ENCODE results near the gene ITGA4. TPM values are rescaled to one million over a fixed set of nuclear protein-coding genes. Genes with fewer than 3 reads are reported as not detected.

Gene ITGA4
- total RNA-seq, 1 donor = 138 TPM

DNA sequence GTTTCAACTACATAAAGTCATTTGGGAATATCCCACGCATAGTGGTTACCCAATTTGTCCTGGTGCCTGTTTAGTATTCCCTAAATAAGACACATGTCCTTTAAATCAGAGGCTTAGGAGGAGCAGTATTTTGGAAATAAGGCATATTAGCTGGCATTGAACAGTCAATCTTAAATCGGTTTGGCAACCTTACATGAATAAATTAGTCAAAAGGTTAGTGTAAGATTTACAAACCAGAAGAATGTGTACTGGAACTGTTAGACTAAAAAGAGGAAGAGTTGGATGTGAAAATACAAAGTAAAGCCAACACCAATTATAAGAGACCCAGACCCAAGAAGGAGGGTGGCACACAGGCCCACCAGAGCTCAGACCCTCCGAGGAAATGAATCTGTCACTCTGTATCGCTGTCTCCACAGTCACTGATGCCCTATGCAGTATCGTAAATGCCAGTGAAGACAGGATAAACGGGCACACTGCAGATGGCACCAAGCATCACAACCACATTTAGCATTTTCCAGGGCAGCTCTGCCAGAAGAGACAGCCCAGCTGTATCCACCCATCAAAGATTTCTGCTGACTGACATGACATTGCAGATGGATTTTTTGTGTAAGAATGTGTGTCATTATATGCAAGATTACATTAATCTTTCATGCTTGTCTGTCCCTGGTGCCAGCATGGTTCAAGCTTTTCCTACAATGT lies 109.3 kb downstream of the ITGA4 start:
- Histone ChIP-seq H3K27me3 (ENCODE audit: insufficient read depth, low read length) (no peaks in the 10 kb centered on the region), H3K4me1 (ENCODE audit: insufficient read depth, low read length) (no peaks in the 10 kb centered on the region), H3K9me3 (ENCODE audit: low read depth, low read length) (no peaks in the 10 kb centered on the region), H3K4me3 (ENCODE audit: low read length) (no peak overlapping the region)

DNA sequence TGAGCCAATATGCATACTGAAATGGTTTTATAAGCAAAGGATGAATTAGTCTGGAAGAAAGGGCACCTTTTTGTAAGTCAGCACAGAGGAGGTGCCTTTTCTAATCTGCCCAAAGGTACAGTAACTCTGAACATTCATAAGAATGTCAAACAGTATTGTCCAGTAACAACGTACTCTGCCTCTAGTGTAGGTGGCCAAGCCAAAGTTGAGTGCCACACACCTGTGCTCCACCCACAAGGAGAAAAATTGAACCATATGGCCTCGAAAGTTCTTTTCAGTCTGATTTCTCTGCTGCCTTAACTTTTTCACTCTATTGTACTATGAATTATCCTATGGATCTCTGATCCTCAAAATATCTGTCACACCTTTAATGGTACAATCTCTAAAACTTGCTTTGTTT lies 112.9 kb downstream of the ITGA4 start:
- H3K9me3 ChIP-seq (ENCODE audit: low read depth, low read length) = no peaks in the 10 kb centered on the region
- no peak overlapping the region for H3K4me3 ChIP-seq (ENCODE audit: low read length)
- H3K27me3 ChIP-seq (ENCODE audit: insufficient read depth, low read length) = peaks cover 4% of the 10 kb centered on the region
- H3K4me1 ChIP-seq (ENCODE audit: insufficient read depth, low read length) = peaks cover 3% of the 10 kb centered on the region

DNA sequence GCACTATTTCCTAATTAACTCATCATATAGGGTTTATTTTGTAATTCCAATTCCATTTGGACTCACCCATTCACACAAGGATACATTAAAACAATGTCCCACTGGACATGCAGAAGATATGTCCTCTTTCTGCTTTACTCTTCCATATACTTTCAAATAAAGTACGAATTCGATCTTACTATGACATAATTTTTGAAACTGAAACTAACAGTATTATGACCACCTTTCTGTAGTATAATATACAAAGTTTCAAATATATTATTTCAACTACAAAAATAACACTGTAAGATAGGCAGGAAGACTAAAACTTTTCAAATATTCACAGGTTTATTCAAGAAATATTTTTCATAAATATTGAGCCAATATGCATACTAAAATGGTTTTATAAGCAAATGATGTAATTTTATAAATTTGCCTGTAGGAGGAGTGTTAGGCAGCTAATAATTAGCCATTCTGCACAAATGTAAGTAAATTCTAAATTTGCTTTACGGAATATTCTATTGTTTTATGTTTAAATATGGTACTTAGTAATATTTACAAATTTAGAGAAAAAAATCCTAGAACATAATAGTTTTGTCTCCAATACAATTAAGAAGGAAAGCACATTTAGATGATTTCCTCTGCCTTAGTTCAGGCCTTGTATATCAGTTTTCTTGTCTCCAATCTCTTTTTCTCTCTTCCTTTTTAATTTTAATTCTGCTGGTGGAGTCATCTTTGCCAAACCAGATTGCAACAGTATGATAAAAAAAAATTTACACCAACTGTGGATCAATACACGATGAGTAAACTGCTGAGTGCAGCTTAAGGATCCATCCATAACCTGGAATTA lies 113.9 kb downstream of the ITGA4 start:
- peaks cover 4% of the 10 kb centered on the region for H3K27me3 ChIP-seq (ENCODE audit: insufficient read depth, low read length)
- H3K9me3 ChIP-seq (ENCODE audit: low read depth, low read length) = no peaks in the 10 kb centered on the region
- H3K4me1 ChIP-seq (ENCODE audit: insufficient read depth, low read length) = peaks cover 9% of the 10 kb centered on the region
- H3K4me3 ChIP-seq (ENCODE audit: low read length) = no peak overlapping the region

DNA sequence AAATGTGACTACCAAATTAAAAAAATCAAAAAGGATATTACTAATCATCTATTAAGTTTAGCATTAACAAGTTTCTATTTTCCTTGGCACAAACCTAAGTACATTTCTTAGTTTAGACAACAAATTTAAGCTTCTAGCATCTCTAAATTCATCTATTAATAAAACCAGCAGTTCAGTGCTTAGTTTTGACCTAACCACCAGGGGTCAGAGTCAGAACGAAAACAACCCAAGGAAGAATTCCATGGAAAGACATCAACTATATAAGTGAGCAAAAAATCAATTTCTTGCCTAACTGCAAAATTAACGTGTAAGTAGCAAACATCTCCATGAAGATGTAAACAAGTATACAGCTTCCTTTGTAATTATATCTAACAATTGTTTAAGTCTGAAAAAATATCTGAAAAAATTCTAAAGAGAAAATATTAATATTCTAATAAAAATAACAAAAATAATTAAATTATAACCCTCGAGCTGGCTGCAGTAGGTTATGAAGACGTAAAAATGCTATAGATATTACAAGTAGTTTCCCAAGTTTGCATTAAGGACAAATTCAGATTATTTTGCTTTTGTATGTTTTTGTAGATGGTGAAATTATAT lies 116.1 kb downstream of the ITGA4 start:
- no peak overlapping the region for H3K4me3 ChIP-seq (ENCODE audit: low read length)
- no peaks in the 10 kb centered on the region for H3K9me3 ChIP-seq (ENCODE audit: low read depth, low read length)
- H3K27me3 ChIP-seq (ENCODE audit: insufficient read depth, low read length) = peaks cover 4% of the 10 kb centered on the region
- peaks cover 9% of the 10 kb centered on the region for H3K4me1 ChIP-seq (ENCODE audit: insufficient read depth, low read length)

DNA sequence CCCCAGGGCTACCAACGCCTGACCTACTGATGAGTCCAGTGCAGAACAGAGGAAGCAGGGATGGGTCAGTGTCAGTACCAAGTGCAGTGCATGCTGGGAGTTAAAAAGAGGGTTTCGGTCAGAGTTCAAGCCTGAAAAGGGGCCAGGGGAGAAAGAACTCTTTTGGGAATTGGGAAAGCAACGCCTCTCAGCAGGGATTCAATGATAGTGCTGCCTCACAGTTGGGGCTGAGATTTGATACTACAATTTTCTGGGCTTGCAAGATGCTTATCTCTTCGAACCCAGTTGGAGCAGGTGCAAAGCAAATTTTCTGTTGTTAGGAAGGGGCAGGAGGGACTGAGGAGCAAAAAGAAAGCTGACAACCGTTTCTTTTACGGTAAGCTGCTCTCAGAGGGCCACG lies 117.1 kb downstream of the ITGA4 start:
- Histone ChIP-seq H3K4me1 (ENCODE audit: insufficient read depth, low read length) (peaks cover 9% of the 10 kb centered on the region), H3K4me3 (ENCODE audit: low read length) (no peak overlapping the region), H3K9me3 (ENCODE audit: low read depth, low read length) (no peaks in the 10 kb centered on the region), H3K27me3 (ENCODE audit: insufficient read depth, low read length) (peaks cover 4% of the 10 kb centered on the region)

DNA sequence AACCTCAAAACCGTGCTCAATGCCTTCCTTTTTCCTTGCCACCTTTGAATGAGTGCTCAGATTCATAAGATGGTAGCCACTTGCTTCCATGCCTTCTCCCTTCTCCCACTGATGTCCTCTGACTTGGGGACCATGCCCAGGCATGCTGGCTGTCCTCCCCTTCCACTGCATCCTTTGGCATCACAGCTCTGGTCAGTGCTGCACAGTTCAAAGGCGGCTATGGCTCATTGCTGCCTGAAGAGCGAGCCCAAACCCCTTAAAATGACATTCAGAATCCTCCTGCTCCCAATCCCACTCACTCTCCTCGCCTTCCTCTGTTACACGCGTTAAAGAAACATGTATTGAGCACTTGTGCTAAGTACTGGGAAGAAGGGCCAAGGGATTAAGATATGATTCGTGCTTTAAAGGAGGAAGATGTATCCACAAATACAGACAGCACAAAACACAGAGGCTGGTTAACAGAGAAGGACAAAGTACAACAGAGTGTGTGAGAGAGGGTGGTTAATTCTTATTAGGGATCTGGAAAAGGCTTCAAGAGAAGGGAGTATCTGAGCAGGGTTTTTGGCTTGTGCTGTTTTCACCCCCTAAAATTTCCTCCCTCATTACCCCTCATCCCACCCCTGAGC lies 118.0 kb downstream of the ITGA4 start:
- Histone ChIP-seq H3K27me3 (ENCODE audit: insufficient read depth, low read length) (peaks cover 4% of the 10 kb centered on the region), H3K4me1 (ENCODE audit: insufficient read depth, low read length) (peaks cover 9% of the 10 kb centered on the region), H3K9me3 (ENCODE audit: low read depth, low read length) (no peaks in the 10 kb centered on the region), H3K4me3 (ENCODE audit: low read length) (no peak overlapping the region)

DNA sequence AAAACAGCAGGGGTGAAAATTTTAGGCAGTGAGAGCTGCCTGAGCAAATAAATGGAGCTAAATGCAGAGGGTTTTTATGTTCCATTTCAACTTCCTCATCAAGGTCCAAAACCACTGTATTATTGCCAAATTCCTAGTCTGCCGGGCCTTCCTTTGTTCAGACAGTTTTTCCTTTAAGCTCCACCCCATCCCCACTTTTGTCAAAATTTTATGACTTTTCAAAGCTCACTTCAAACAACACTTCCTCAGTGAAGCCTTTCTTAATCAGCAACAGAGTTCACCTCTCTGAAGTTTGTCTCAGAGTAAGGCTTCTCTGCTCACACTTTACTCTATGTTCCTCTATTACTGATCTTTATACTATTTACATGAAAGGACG lies 118.5 kb downstream of the ITGA4 start:
- peaks cover 4% of the 10 kb centered on the region for H3K27me3 ChIP-seq (ENCODE audit: insufficient read depth, low read length)
- H3K9me3 ChIP-seq (ENCODE audit: low read depth, low read length) = no peaks in the 10 kb centered on the region

DNA sequence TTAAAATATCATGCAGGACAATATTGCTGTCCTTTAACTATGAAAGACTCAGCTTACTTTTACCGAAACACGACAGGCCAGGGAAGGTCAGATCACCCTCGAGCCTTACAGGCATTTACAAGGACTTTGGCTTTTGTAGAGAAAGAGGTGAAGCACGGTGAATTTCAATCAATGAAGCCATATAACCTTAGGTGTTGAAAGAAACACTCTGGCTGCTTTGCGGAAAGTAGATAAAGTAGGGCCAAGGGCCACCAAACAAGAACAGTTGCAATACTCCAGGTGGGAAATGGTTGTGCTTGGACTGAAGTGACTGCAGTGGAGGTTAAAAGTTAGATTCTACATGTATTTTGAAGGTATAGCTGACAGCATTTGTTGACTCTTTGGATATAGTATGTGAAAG lies 119.2 kb downstream of the ITGA4 start:
- peaks cover 9% of the 10 kb centered on the region for H3K4me1 ChIP-seq (ENCODE audit: insufficient read depth, low read length)
- H3K9me3 ChIP-seq (ENCODE audit: low read depth, low read length) = no peaks in the 10 kb centered on the region
- H3K4me3 ChIP-seq (ENCODE audit: low read length) = no peak overlapping the region
- H3K27me3 ChIP-seq (ENCODE audit: insufficient read depth, low read length) = peaks cover 4% of the 10 kb centered on the region

More for the DNA sequence above, 118.5 kb downstream of the ITGA4 start:
- Histone ChIP-seq H3K4me1 (ENCODE audit: insufficient read depth, low read length) (peaks cover 9% of the 10 kb centered on the region), H3K4me3 (ENCODE audit: low read length) (no peak overlapping the region)

DNA sequence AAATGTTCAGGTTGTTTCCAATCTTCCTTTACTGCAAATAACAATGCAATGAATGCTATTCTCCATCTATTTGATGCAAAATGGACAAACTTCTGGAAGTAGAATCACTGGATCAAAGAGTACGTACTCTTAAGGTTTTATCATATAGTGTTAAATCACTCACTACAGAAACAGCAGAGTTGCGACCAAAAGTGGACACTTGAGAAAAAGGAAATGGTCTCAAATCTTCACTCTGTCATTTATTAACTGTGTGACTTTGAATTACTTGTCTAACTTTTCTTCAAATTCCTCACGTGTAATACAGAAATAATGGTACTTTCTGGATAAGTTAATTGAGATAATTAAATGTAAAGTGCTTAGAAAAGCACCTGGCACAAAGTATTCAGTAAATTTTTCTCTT lies 121.6 kb downstream of the ITGA4 start:
- Histone ChIP-seq H3K4me3 (ENCODE audit: low read length) (no peak overlapping the region), H3K9me3 (ENCODE audit: low read depth, low read length) (no peaks in the 10 kb centered on the region), H3K4me1 (ENCODE audit: insufficient read depth, low read length) (peaks cover 9% of the 10 kb centered on the region), H3K27me3 (ENCODE audit: insufficient read depth, low read length) (peaks cover 4% of the 10 kb centered on the region)

DNA sequence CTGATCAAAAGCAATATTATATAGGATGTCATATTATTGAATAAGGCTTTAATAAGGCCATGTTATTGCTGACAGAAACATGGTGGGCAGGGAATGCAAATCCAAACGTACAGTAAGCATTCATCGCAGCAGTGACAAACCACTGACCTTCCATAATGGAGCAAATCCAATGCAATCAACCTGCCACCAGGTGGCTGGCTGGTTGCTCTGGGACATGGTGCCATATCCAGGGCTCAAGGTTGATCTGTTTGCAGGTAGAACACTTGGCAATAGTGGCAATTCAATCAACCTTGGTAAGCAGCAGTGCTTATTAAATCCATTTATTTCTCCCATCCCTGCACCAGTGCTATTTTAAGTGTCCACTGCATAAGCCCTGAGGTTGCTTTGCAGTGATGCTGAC lies 124.3 kb downstream of the ITGA4 start:
- no peaks in the 10 kb centered on the region for H3K27me3 ChIP-seq (ENCODE audit: insufficient read depth, low read length)
- H3K4me1 ChIP-seq (ENCODE audit: insufficient read depth, low read length) = peaks cover 1% of the 10 kb centered on the region
- H3K9me3 ChIP-seq (ENCODE audit: low read depth, low read length) = no peaks in the 10 kb centered on the region
- H3K4me3 ChIP-seq (ENCODE audit: low read length) = no peak overlapping the region

DNA sequence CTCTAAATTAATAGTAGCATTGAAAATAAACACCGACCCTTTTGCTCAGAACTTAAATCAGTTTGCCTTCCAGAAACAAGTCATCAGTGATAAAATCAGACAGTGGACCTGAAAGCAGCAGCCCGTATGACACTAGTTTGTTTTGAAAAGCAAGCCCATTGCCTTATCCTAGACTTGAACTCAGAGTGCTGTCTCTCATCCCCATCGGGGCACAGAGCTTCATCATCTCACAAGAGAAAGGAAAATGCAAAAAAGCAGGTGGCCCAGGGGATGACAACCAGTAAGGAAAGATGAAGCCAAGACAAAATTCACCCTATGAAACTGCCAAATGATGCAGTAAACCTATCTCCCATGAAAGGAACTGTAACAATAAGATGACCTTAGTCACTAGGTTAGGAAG lies 128.5 kb downstream of the ITGA4 start:
- Histone ChIP-seq H3K4me1 (ENCODE audit: insufficient read depth, low read length) (peaks cover 3% of the 10 kb centered on the region), H3K4me3 (ENCODE audit: low read length) (no peak overlapping the region), H3K9me3 (ENCODE audit: low read depth, low read length) (no peaks in the 10 kb centered on the region), H3K27me3 (ENCODE audit: insufficient read depth, low read length) (no peaks in the 10 kb centered on the region)

Other genes with a start within 250 kb of the ITGA4 start
- 0.21 TPM for gene CERKL, start 199.7 kb downstream of the ITGA4 start, total RNA-seq
- not detected for gene NEUROD1, start 223.1 kb downstream of the ITGA4 start, total RNA-seq